Measurements from ENCODE around the gene SCN2A. TPM values are rescaled to one million over a fixed set of nuclear protein-coding genes. Genes with fewer than 3 reads are reported as not detected.
A peak's percentile ranks its signal among the peaks of the same experiment; 100 is the strongest.

Gene SCN2A
- total RNA-seq, 2 donors from 2014 or later = 0.15 to 0.20 TPM

DNA sequence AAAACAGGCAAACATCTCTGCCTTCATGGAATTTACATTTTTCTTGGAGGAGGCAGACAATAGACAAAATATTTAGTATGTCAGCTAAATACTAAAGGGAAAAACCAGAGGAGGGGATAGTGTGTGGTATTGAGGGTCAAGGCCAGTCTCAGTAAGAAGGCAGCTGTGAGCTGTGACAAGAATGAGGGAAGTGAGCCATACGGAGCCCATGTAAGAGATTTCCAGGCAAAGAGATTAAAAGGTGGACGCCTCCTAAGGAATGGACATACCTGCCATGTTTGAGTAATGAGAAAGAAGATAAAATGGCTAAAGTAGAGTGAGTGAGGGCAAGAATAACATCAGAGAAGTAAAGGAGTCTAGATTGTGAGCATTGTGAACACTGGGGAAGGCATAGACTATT, 2.2 kb upstream of the SCN2A start:
- no peaks in the 10 kb centered on the region for H3K36me3 Mint-ChIP-seq (ENCODE audit: low read depth)
- WGBS, 2 experiments (ENCODE audit: insufficient coverage in 1 of 2, insufficient read length in 1 of 2) = 79 to 100% methylated on average over 2 of the region's 2 CpGs
- H3K9me3 ChIP-seq (ENCODE audit: control insufficient read depth, low read length) = no peaks in the 10 kb centered on the region
- H3K27ac Mint-ChIP-seq = no peak overlapping the region
- peaks cover 2% of the 10 kb centered on the region for H3K4me1 Mint-ChIP-seq
- H3K27me3 ChIP-seq (ENCODE audit: control insufficient read depth, insufficient read depth, low read length, poor library complexity, severe bottlenecking) = no peaks in the 10 kb centered on the region
- H3K27ac ChIP-seq (ENCODE audit: low read depth, low read length) = no peak overlapping the region
- H3K9ac ChIP-seq (ENCODE audit: extremely low read depth, low read length, poor library complexity, severe bottlenecking) = no peak overlapping the region
- H3K27me3 Mint-ChIP-seq (ENCODE audit: insufficient read depth) = no peaks in the 10 kb centered on the region
- TF ChIP-seq, protein P1, sequence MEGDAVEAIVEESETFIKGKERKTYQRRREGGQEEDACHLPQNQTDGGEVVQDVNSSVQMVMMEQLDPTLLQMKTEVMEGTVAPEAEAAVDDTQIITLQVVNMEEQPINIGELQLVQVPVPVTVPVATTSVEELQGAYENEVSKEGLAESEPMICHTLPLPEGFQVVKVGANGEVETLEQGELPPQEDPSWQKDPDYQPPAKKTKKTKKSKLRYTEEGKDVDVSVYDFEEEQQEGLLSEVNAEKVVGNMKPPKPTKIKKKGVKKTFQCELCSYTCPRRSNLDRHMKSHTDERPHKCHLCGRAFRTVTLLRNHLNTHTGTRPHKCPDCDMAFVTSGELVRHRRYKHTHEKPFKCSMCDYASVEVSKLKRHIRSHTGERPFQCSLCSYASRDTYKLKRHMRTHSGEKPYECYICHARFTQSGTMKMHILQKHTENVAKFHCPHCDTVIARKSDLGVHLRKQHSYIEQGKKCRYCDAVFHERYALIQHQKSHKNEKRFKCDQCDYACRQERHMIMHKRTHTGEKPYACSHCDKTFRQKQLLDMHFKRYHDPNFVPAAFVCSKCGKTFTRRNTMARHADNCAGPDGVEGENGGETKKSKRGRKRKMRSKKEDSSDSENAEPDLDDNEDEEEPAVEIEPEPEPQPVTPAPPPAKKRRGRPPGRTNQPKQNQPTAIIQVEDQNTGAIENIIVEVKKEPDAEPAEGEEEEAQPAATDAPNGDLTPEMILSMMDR (conservative IDR thresholded peaks at IDR 0.05) = no peak
- H3K4me3 Mint-ChIP-seq = no peak overlapping the region
- H3K4me3 ChIP-seq (ENCODE audit: low read length) = no peak overlapping the region
- no peaks in the 10 kb centered on the region for H3K36me3 ChIP-seq (ENCODE audit: control insufficient read depth, insufficient read depth, low read length)
- DNase-seq = no peak
- no peaks in the 10 kb centered on the region for H3K4me1 ChIP-seq (ENCODE audit: control insufficient read depth, insufficient read depth, low read length)
- no peaks in the 10 kb centered on the region for H3K9me3 Mint-ChIP-seq

DNA sequence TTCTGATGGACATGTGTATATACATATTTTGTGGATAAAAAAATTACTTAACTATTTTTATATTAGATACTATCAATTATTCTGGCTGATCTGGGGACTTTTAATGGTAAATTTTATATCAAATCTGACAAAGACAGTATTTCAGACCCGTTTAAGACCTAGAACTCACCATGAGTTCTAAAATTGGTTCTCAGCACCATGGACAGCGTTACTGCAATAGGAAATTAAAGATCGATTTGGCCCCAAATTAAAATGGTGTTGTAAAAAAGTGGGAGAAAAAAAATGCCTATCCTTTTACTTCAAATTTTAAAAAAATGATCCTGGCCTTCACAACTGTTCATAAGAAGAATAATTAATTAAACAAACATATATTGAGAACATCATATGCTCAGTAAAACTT, 919 bp upstream of the SCN2A start:
- H3K4me1 ChIP-seq (ENCODE audit: control insufficient read depth, insufficient read depth, low read length) = no peaks in the 10 kb centered on the region
- H3K9me3 ChIP-seq (ENCODE audit: control insufficient read depth, low read length) = no peaks in the 10 kb centered on the region
- no peak overlapping the region for H3K9ac ChIP-seq (ENCODE audit: extremely low read depth, low read length, poor library complexity, severe bottlenecking)
- Mint-ChIP-seq H3K4me3 (no peak overlapping the region), H3K36me3 (ENCODE audit: low read depth) (no peaks in the 10 kb centered on the region), H3K27me3 (ENCODE audit: insufficient read depth) (peaks cover 3% of the 10 kb centered on the region), H3K4me1 (peaks cover 2% of the 10 kb centered on the region), H3K9me3 (no peaks in the 10 kb centered on the region), H3K27ac (no peak overlapping the region)
- TF ChIP-seq, protein P1 (conservative IDR thresholded peaks at IDR 0.05) = no peak
- no peak overlapping the region for H3K4me3 ChIP-seq (ENCODE audit: low read length)
- 43% methylated on average over 3 of the region's 3 CpGs; no CpG with 5 or more reads in 1 of the 2 experiments for WGBS, 2 experiments (ENCODE audit: insufficient coverage in 1 of 2, insufficient read length in 1 of 2)
- no peak overlapping the region for H3K27ac ChIP-seq (ENCODE audit: low read depth, low read length)
- DNase-seq = peak; percentile 47
- H3K27me3 ChIP-seq (ENCODE audit: control insufficient read depth, insufficient read depth, low read length, poor library complexity, severe bottlenecking) = no peaks in the 10 kb centered on the region
- no peaks in the 10 kb centered on the region for H3K36me3 ChIP-seq (ENCODE audit: control insufficient read depth, insufficient read depth, low read length)

DNA sequence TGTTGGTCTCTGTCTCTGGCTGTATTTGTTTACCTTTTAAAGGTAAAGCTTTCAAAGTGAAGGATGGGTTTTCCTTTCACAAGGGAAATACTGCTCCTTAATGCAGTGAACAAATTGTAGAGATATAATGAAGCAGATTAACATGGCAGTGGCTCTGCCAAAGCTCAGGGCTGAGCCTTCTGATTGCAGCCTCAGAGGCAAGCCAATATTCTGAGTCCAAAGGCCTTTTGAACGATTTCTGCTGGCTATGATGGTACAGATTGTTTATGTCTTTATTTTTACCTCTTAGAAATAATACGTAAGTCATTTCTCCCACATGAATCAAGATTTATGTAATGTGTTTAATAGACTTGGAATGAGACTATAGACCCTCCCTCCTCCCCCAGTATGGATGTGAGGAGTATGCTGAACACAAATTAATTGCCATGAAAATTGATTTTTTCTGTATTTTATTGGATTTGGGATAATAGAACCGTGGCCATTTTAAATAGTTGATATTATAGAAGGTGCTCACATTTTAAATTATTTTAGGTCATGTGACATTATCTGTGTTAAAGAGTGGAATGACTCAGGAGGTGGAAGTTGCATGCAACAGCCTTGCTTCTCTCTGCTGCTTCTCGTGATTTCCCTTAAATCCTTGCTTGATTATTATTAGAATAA, 772 bp downstream of the SCN2A start:
- DNase-seq = no peak
- Mint-ChIP-seq H3K4me1 (peaks cover 4% of the 10 kb centered on the region), H3K27ac (no peak overlapping the region), H3K36me3 (ENCODE audit: low read depth) (no peaks in the 10 kb centered on the region), H3K27me3 (ENCODE audit: insufficient read depth) (peaks cover 3% of the 10 kb centered on the region), H3K4me3 (no peak overlapping the region), H3K9me3 (no peaks in the 10 kb centered on the region)
- Histone ChIP-seq H3K4me1 (ENCODE audit: control insufficient read depth, insufficient read depth, low read length) (no peaks in the 10 kb centered on the region), H3K27ac (ENCODE audit: low read depth, low read length) (no peak overlapping the region), H3K9me3 (ENCODE audit: control insufficient read depth, low read length) (no peaks in the 10 kb centered on the region), H3K4me3 (ENCODE audit: low read length) (no peak overlapping the region), H3K27me3 (ENCODE audit: control insufficient read depth, insufficient read depth, low read length, poor library complexity, severe bottlenecking) (no peaks in the 10 kb centered on the region), H3K9ac (ENCODE audit: extremely low read depth, low read length, poor library complexity, severe bottlenecking) (no peak overlapping the region), H3K36me3 (ENCODE audit: control insufficient read depth, insufficient read depth, low read length) (no peaks in the 10 kb centered on the region)
- TF ChIP-seq, protein P1 (conservative IDR thresholded peaks at IDR 0.05) = no peak
- WGBS, 2 experiments (ENCODE audit: insufficient coverage in 1 of 2, insufficient read length in 1 of 2) = 70 to 100% methylated on average over 1 to 3 of the region's 4 CpGs

Measured in endodermal cell (in vitro differentiated cells).